WTC11 (cell line): ENCODE results near the gene STAB2. TPM values are rescaled to one million over a fixed set of nuclear protein-coding genes. Genes with fewer than 3 reads are reported as not detected.

Experiments used
- ATAC-seq: fragments of 200-7000 bp; cut with Tn5 transposase; 2 replicates; pipeline ENCODE4 v1.10.0; 2021; ENCODE audit warnings: mild to moderate bottlenecking, moderate library complexity
- CTCF ChIA-PET: fragments of 300-600 bp; sonication (Branson Sonifier 250); formaldehyde crosslinking; loops from one replicate; lab custom pipeline; 2021; ENCODE audit warnings: antibody characterized with exemption; lab: Charles Lee
- POLR2A ChIA-PET: fragments of 350-600 bp; sonication (Branson Sonifier 250); formaldehyde crosslinking; loops from one replicate; lab custom pipeline; 2021; ENCODE audit warnings: antibody characterized with exemption; lab: Charles Lee
- DNase-seq: peaks from one replicate; pipeline ENCODE4 v3.0.0; 2021; ENCODE audit warnings: low spot score
- H3K27ac Mint-ChIP-seq: 2 replicates; pipeline ENCODE4 v1.8.0; 2021; ENCODE audit warnings: mixed read lengths
- H3K27me3 Mint-ChIP-seq: 2 replicates; pipeline ENCODE4 v1.8.0; 2021; ENCODE audit warnings: low read depth, mild to moderate bottlenecking, moderate library complexity, mixed read lengths
- H3K36me3 Mint-ChIP-seq: 2 replicates; pipeline ENCODE4 v1.8.0; 2021; ENCODE audit warnings: mixed read lengths
- H3K4me1 Mint-ChIP-seq: 2 replicates; pipeline ENCODE4 v1.8.0; 2022; ENCODE audit warnings: mixed read lengths
- H3K4me3 Mint-ChIP-seq: 2 replicates; pipeline ENCODE4 v1.8.0; 2021; ENCODE audit warnings: mild to moderate bottlenecking, moderate library complexity, mixed read lengths
- H3K9me3 Mint-ChIP-seq: 2 replicates; pipeline ENCODE4 v1.8.0; 2021; ENCODE audit warnings: mixed read lengths
- CREB1 ChIP-seq: sonication (generic); formaldehyde crosslinking; IDR thresholded peaks from 2 replicates; pipeline ENCODE4 v1.8.0; 2023; ENCODE audit warnings: mild to moderate bottlenecking, missing genetic modification reagents
- ESRRA ChIP-seq: sonication (generic); formaldehyde crosslinking; IDR thresholded peaks from 2 replicates; pipeline ENCODE4 v1.8.1; 2022; ENCODE audit warnings: mild to moderate bottlenecking, missing genetic modification reagents, borderline replicate concordance
- FOXJ3 ChIP-seq: sonication (generic); formaldehyde crosslinking; IDR thresholded peaks from 2 replicates; pipeline ENCODE4 v1.9.0; 2021; ENCODE audit warnings: missing genetic modification reagents, mild to moderate bottlenecking, borderline replicate concordance
- GRHL2 ChIP-seq: fragments of 250-450 bp; sonication (Bioruptor Pico); IDR thresholded peaks from 2 replicates; pipeline ENCODE4 v1.8.0; 2022; ENCODE audit warnings: mild to moderate bottlenecking, moderate library complexity; ENCODE audit not compliant: insufficient replicate concordance, severe bottlenecking
- HMGXB4 ChIP-seq: sonication (generic); formaldehyde crosslinking; IDR thresholded peaks from 2 replicates; pipeline ENCODE4 v1.8.1; 2023; ENCODE audit warnings: mild to moderate bottlenecking, moderate library complexity, missing genetic modification reagents
- JAZF1 ChIP-seq: fragments of 250-450 bp; sonication (Bioruptor Pico); IDR thresholded peaks from 2 replicates; pipeline ENCODE4 v1.9.0; 2021; ENCODE audit warnings: moderate library complexity, mild to moderate bottlenecking, inconsistent platforms
- JUN ChIP-seq: sonication (generic); formaldehyde crosslinking; IDR thresholded peaks from 2 replicates; pipeline ENCODE4 v1.8.0; 2023; ENCODE audit warnings: mild to moderate bottlenecking, missing genetic modification reagents
- KAT7 ChIP-seq: sonication (generic); formaldehyde crosslinking; IDR thresholded peaks from 2 replicates; pipeline ENCODE4 v1.8.1; 2023; ENCODE audit warnings: missing genetic modification reagents, mild to moderate bottlenecking, borderline replicate concordance
- SMAD3 ChIP-seq: sonication (generic); formaldehyde crosslinking; IDR thresholded peaks from 2 replicates; pipeline ENCODE4 v1.8.0; 2022; ENCODE audit warnings: missing genetic modification reagents, mild to moderate bottlenecking, borderline replicate concordance
- TEAD1 ChIP-seq: sonication (generic); formaldehyde crosslinking; IDR thresholded peaks from 2 replicates; pipeline ENCODE4 v1.8.0; 2022; ENCODE audit warnings: mild to moderate bottlenecking, missing genetic modification reagents
- ZBTB21 ChIP-seq: sonication (generic); formaldehyde crosslinking; IDR thresholded peaks from 2 replicates; pipeline ENCODE4 v1.8.1; 2023; ENCODE audit warnings: mild to moderate bottlenecking, missing genetic modification reagents, borderline replicate concordance
- ZNF121 ChIP-seq: sonication (generic); formaldehyde crosslinking; IDR thresholded peaks from 2 replicates; pipeline ENCODE4 v1.8.0; 2023; ENCODE audit warnings: missing genetic modification reagents
- ZNF138 ChIP-seq: sonication (generic); formaldehyde crosslinking; conservative IDR thresholded peaks from 2 replicates; pipeline ENCODE4 v1.8.1; 2022; ENCODE audit warnings: mild to moderate bottlenecking, moderate library complexity, missing genetic modification reagents
- ZNF219 ChIP-seq: sonication (generic); formaldehyde crosslinking; IDR thresholded peaks from 2 replicates; pipeline ENCODE4 v1.8.0; 2023; ENCODE audit warnings: missing genetic modification reagents, mild to moderate bottlenecking, borderline replicate concordance
- ZNF396 ChIP-seq: fragments of 250-450 bp; sonication (Bioruptor Pico); IDR thresholded peaks from 2 replicates; pipeline ENCODE4 v1.8.0; 2021; ENCODE audit warnings: mild to moderate bottlenecking, moderate library complexity, borderline replicate concordance
- ZNF416 ChIP-seq: fragments of 250-450 bp; sonication (Bioruptor Pico); IDR thresholded peaks from 2 replicates; pipeline ENCODE4 v1.9.0; 2021; ENCODE audit warnings: mild to moderate bottlenecking, inconsistent platforms
- ZNF423 ChIP-seq: fragments of 250-450 bp; sonication (Bioruptor Pico); IDR thresholded peaks from 2 replicates; pipeline ENCODE4 v2.1.2; 2022; ENCODE audit warnings: mild to moderate bottlenecking, moderate library complexity
- total RNA-seq: library from RNA; stranded (reverse); gene quantifications from 3 replicates; pipeline ENCODE4 v1.2.3, GENCODE V29; 2021
- TF ChIP-seq, protein P1 (sequence below): sonication (generic); formaldehyde crosslinking; IDR thresholded peaks from 2 replicates; pipeline ENCODE4 v1.8.1; 2023; ENCODE audit warnings: mild to moderate bottlenecking, missing genetic modification reagents
- TF ChIP-seq, protein P2 (sequence below): fragments of 250-450 bp; sonication (Bioruptor Pico); conservative IDR thresholded peaks from 2 replicates; pipeline ENCODE4 v1.9.0; 2021; ENCODE audit warnings: mild to moderate bottlenecking
- TF ChIP-seq, protein P3 (sequence below): fragments of 250-450 bp; sonication (Bioruptor Pico); IDR thresholded peaks from 2 replicates; pipeline ENCODE4 v1.9.0; 2021; ENCODE audit warnings: mild to moderate bottlenecking
- TF ChIP-seq, protein P4 (sequence below): fragments of 200-600 bp; IDR thresholded peaks from 2 replicates; pipeline ENCODE4 v1.8.0; 2022; ENCODE audit warnings: antibody characterized with exemption
- TF ChIP-seq, protein P5 (sequence below): fragments of 250-450 bp; sonication (Bioruptor Pico); IDR thresholded peaks from 2 replicates; pipeline ENCODE4 v1.9.0; 2021; ENCODE audit warnings: mild to moderate bottlenecking

Gene STAB2
- total RNA-seq, 1 experiment from 2014 or later, result 0.48 TPM

DNA sequence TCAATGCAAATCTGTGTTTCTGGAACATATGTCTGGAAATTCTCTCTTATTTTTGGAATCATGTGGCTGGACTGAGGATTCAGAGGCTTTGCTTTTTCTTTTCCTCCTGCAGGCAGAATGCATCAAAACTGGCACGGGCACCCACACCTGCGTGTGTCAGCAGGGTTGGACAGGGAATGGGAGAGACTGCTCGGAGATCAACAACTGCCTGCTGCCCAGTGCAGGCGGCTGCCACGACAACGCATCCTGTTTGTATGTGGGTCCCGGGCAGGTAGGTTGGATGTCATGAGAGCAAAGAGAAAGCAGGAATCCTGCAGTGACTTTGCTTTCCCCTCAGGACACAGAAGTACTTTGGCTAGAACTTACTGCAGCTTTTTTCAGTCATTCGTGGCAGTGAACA, 90.3 kb downstream of the STAB2 start:
- H3K4me3 Mint-ChIP-seq, result no peak overlapping the region
- H3K4me1 Mint-ChIP-seq, result peaks cover 22% of the 10 kb centered on the region
- H3K27me3 Mint-ChIP-seq, result no peaks in the 10 kb centered on the region
- TF ChIP-seq ESRRA (CRISPR knock-in tag), result no peak
- TF ChIP-seq ZNF138, result no peak
- TF ChIP-seq ZNF416 (CRISPR knock-in tag), result no peak
- TF ChIP-seq ZNF396 (CRISPR knock-in tag), result no peak
- TF ChIP-seq KAT7, result no peak
- no peak for TF ChIP-seq CREB1 (CRISPR knock-in tag)
- TF ChIP-seq, protein P1, sequence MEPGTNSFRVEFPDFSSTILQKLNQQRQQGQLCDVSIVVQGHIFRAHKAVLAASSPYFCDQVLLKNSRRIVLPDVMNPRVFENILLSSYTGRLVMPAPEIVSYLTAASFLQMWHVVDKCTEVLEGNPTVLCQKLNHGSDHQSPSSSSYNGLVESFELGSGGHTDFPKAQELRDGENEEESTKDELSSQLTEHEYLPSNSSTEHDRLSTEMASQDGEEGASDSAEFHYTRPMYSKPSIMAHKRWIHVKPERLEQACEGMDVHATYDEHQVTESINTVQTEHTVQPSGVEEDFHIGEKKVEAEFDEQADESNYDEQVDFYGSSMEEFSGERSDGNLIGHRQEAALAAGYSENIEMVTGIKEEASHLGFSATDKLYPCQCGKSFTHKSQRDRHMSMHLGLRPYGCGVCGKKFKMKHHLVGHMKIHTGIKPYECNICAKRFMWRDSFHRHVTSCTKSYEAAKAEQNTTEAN, result no peak
- TF ChIP-seq, protein P2, sequence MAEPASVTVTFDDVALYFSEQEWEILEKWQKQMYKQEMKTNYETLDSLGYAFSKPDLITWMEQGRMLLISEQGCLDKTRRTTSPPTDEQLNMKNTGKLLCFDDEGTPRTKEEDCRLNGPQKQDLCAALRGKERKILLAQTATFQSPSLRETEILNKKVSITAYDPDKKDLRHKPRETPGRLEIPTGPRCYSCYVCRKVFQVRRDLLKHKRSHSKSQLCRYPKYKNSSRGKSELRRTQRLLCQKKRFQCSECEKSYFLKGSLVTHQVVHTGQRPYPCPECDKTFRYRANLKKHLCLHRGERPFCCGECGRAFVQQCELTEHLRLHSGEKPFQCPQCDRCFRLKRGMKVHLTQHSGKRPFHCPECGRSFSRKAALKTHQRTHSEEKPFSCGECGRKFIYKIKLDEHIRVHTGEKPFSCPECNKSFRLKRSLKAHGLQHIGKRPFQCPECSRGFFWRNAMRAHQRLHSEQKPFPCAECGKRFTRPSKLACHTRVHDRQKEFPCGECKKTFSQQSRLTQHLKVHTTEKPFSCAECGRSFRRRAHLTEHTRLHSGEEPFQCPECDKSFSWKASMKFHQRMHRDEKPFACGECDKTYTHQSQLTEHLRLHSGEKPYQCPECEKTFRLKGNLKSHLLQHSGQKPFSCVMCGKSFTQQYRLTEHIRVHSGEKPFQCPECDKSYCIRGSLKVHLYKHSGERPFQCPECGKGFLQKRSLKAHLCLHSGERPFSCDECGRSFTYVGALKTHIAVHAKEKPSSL (CRISPR knock-in tag), result no peak
- TF ChIP-seq ZBTB21 (CRISPR knock-in tag), result no peak
- TF ChIP-seq GRHL2, result no peak
- no peak for TF ChIP-seq JAZF1 (CRISPR knock-in tag)
- no peak for TF ChIP-seq ZNF423 (CRISPR knock-in tag)
- ChIA-PET POLR2A (no interaction called here), CTCF (interaction anchor here (3.3 kb wide), 1 partner anchor 45 kb away, joined by 14 read pairs; no protein-coding TSS in a partner anchor)
- ATAC-seq (peak; percentile 71), DNase-seq (peak; percentile 16)
- H3K36me3 Mint-ChIP-seq, result no peaks in the 10 kb centered on the region
- no peaks in the 10 kb centered on the region for H3K9me3 Mint-ChIP-seq
- no peak overlapping the region for H3K27ac Mint-ChIP-seq

- no peak for ATAC-seq
- H3K27me3 Mint-ChIP-seq, result no peaks in the 10 kb centered on the region
- no peak overlapping the region for H3K4me3 Mint-ChIP-seq
- TF ChIP-seq TEAD1 (no peak), FOXJ3 (CRISPR knock-in tag) (no peak), ZNF121 (CRISPR knock-in tag) (no peak)
- TF ChIP-seq, protein P3, sequence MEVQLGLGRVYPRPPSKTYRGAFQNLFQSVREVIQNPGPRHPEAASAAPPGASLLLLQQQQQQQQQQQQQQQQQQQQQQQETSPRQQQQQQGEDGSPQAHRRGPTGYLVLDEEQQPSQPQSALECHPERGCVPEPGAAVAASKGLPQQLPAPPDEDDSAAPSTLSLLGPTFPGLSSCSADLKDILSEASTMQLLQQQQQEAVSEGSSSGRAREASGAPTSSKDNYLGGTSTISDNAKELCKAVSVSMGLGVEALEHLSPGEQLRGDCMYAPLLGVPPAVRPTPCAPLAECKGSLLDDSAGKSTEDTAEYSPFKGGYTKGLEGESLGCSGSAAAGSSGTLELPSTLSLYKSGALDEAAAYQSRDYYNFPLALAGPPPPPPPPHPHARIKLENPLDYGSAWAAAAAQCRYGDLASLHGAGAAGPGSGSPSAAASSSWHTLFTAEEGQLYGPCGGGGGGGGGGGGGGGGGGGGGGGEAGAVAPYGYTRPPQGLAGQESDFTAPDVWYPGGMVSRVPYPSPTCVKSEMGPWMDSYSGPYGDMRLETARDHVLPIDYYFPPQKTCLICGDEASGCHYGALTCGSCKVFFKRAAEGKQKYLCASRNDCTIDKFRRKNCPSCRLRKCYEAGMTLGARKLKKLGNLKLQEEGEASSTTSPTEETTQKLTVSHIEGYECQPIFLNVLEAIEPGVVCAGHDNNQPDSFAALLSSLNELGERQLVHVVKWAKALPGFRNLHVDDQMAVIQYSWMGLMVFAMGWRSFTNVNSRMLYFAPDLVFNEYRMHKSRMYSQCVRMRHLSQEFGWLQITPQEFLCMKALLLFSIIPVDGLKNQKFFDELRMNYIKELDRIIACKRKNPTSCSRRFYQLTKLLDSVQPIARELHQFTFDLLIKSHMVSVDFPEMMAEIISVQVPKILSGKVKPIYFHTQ (CRISPR knock-in tag), result no peak
- TF ChIP-seq, all 79 proteins: peak for 0
- no peaks in the 10 kb centered on the region for H3K9me3 Mint-ChIP-seq
- DNase-seq, result no peak
- ChIA-PET POLR2A (no interaction called here), CTCF (interaction anchor here (3.3 kb wide), 1 partner anchor 45 kb away, joined by 14 read pairs; no protein-coding TSS in a partner anchor)
- H3K27ac Mint-ChIP-seq, result no peak overlapping the region
- H3K4me1 Mint-ChIP-seq, result peaks cover 22% of the 10 kb centered on the region
- H3K36me3 Mint-ChIP-seq, result no peaks in the 10 kb centered on the region
These were observed 90.8 kb downstream of the STAB2 start for GRCh38 chr12:103677905-103678304.

DNA sequence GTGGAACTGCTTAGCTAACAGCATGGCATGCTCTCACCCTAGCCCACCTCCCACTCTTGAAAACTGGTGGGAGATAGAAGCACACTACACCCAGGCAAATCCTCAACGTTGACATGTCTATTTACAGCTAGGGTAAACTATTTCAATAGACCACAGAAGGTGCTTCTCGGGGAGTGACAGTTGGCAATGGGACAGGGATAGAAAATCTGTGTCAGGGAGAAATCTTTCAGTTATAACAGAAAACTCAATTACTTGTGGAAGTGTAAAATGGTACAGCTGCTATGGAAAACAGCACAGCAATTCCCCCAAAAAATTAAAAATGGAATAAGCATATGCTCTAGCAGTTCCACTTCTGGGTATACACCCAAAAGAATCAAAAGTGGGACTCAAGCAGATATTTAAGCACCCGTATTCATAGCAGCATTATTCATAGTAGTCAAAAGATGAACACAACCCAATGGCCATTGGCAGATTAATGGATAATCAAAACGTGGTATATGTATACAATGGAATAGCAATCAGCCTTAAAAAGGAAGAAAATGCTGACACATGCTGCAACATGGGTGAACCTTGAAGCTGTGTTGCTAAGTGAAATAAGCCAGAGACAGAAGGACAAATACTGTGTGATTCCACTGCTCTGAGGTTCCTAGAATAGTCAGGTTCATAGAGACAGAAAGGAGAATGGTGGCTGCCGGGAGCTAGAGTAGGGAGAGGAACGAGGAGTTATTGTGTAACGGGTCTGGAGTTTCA, 92.5 kb downstream of the STAB2 start:
- ChIA-PET POLR2A (no interaction called here), CTCF (interaction anchor here (1.8 to 3.3 kb wide), 2 partner anchors 47 kb away, joined by 6 to 14 read pairs; no protein-coding TSS in a partner anchor)
- DNase-seq (no peak), ATAC-seq (no peak)
- no peak overlapping the region for H3K4me3 Mint-ChIP-seq
- no peaks in the 10 kb centered on the region for H3K9me3 Mint-ChIP-seq
- H3K27ac Mint-ChIP-seq, result no peak overlapping the region
- H3K27me3 Mint-ChIP-seq, result no peaks in the 10 kb centered on the region
- H3K4me1 Mint-ChIP-seq, result peaks cover 22% of the 10 kb centered on the region
- H3K36me3 Mint-ChIP-seq, result no peaks in the 10 kb centered on the region
- TF ChIP-seq SMAD3, result no peak
- no peak for TF ChIP-seq HMGXB4
- no peak for TF ChIP-seq ZNF219 (CRISPR knock-in tag)
- TF ChIP-seq FOXJ3 (CRISPR knock-in tag), result no peak
- TF ChIP-seq, protein P4, sequence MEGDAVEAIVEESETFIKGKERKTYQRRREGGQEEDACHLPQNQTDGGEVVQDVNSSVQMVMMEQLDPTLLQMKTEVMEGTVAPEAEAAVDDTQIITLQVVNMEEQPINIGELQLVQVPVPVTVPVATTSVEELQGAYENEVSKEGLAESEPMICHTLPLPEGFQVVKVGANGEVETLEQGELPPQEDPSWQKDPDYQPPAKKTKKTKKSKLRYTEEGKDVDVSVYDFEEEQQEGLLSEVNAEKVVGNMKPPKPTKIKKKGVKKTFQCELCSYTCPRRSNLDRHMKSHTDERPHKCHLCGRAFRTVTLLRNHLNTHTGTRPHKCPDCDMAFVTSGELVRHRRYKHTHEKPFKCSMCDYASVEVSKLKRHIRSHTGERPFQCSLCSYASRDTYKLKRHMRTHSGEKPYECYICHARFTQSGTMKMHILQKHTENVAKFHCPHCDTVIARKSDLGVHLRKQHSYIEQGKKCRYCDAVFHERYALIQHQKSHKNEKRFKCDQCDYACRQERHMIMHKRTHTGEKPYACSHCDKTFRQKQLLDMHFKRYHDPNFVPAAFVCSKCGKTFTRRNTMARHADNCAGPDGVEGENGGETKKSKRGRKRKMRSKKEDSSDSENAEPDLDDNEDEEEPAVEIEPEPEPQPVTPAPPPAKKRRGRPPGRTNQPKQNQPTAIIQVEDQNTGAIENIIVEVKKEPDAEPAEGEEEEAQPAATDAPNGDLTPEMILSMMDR, result no peak
- TF ChIP-seq ZNF121 (CRISPR knock-in tag), result no peak
- no peak for TF ChIP-seq JUN (CRISPR knock-in tag)
- TF ChIP-seq, protein P5, sequence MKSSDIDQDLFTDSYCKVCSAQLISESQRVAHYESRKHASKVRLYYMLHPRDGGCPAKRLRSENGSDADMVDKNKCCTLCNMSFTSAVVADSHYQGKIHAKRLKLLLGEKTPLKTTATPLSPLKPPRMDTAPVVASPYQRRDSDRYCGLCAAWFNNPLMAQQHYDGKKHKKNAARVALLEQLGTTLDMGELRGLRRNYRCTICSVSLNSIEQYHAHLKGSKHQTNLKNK, result no peak
